Esophagus (tissue), 2 donors: ENCODE results near the gene SH2B3. TPM values are rescaled to one million over a fixed set of nuclear protein-coding genes. Genes with fewer than 3 reads are reported as not detected.

ENCODE experiments used
- H3K27ac ChIP-seq, 2 donors: one replicate each; pipeline ENCODE4 v1.5.1; 2013; ENCODE audit warnings: low read depth in 2 of 2, mild to moderate bottlenecking in 2 of 2, inconsistent platforms in 1 of 2, low read length in 1 of 2, moderate library complexity in 1 of 2
- H3K27me3 ChIP-seq, 2 donors: one replicate each; pipeline ENCODE4 v1.6.1; 2013; ENCODE audit warnings: low read length in 2 of 2, control low read depth in 1 of 2, mild to moderate bottlenecking in 1 of 2; ENCODE audit not compliant: insufficient read depth in 2 of 2, control insufficient read depth in 1 of 2
- H3K36me3 ChIP-seq, 2 donors: one replicate each; pipeline ENCODE4 v1.6.1; 2013; ENCODE audit warnings: low read length in 1 of 2; ENCODE audit not compliant: control insufficient read depth in 2 of 2, insufficient read depth in 2 of 2
- H3K4me1 ChIP-seq, 2 donors: one replicate each; pipeline ENCODE4 v1.6.1; 2013; ENCODE audit warnings: low read length in 1 of 2; ENCODE audit not compliant: control insufficient read depth in 2 of 2, insufficient read depth in 2 of 2
- H3K4me3 ChIP-seq, 2 donors: one replicate each; pipeline ENCODE4 v1.5.1; 2013; ENCODE audit warnings: low read length in 2 of 2, mild to moderate bottlenecking in 2 of 2, low read depth in 1 of 2, moderate library complexity in 1 of 2
- H3K9me3 ChIP-seq, 2 donors: one replicate each; pipeline ENCODE4 v1.6.1; 2013; ENCODE audit warnings: mild to moderate bottlenecking in 2 of 2, low read depth in 1 of 2, low read length in 1 of 2, moderate library complexity in 1 of 2; ENCODE audit not compliant: control insufficient read depth in 2 of 2, insufficient read depth in 1 of 2
- WGBS, 2 donors: extraction: QIAGEN DNeasy Blood & Tissue Kit; methylation state at CpG; one replicate each; pipeline ENCODE4 v1.1.7; 2013; 5-methylcytosine and 5-hydroxymethylcytosine counted together
- polyA plus RNA-seq, 2 donors: library from polyadenylated mRNA; stranded (reverse); fragments of 200-250 nt; gene quantifications; one replicate each; pipeline ENCODE4 v1.2.3, GENCODE V29; 2013
- donor health status: healthy with polysubstance abuse.
- donor health status: Bipolar disorder and iron deficiency.

The SH2B3 gene
- polyA plus RNA-seq, 2 donors = 0.79 to 1.8 TPM

DNA sequence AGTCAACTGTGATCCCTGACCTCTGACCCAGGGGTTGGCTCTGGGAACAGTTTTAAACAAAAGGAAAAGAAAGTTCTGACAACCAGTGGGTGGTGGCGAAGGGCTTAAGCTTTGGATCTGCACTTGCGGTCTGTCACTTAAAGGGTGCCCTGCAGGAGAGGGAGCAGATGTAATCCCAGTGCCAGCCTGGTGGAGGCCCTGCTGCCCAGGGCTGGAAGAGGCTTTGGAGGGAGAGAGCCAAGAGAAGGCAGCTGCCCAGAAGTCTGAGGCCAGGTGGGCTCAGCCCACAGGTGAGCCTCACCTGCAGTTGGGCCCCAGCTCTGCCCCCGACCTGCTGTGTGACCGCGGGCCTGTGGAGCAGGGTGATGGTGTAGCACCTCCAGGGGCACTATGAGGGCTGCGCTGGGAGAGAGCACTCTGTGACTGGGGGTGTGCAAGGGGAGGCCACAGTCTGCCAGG, 19.1 kb downstream of the SH2B3 start:
- no peaks in the 10 kb centered on the region for H3K36me3 ChIP-seq
- H3K27me3 ChIP-seq = no peaks in the 10 kb centered on the region
- WGBS, 2 donors = 86 to 94% methylated on average over 6 of the region's 6 CpGs
- H3K4me1 ChIP-seq = peaks cover 2 to 4% of the 10 kb centered on the region in 2 donors
- H3K4me3 ChIP-seq = no peak overlapping the region
- H3K9me3 ChIP-seq = no peaks in the 10 kb centered on the region
- no peak overlapping the region for H3K27ac ChIP-seq

DNA sequence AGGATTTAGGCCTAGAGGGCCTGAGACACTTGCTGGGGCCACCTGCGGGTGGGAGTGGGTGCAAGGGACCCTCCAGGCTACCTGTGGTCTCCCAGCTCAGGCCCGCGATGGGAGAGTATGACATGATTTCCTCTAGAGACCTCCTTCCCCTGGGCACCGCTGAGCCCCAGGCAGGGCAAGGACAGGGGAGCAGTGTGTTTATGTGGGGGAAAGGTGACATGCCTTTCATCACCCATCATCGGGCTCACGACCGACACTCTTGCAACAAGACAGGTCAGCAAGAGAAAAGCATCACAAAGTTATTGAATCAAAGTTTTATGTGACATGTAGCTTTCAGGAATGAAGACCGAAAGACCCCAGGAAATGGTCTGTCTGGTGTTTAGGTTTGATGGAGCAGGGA, 19.9 kb downstream of the SH2B3 start:
- WGBS, 2 donors = 76 to 77% methylated on average over 8 of the region's 8 CpGs
- Histone ChIP-seq H3K36me3 (no peaks in the 10 kb centered on the region), H3K4me3 (no peak overlapping the region), H3K27me3 (no peaks in the 10 kb centered on the region), H3K27ac (no peak overlapping the region), H3K4me1 (peaks cover 3 to 4% of the 10 kb centered on the region in 2 donors), H3K9me3 (no peaks in the 10 kb centered on the region)

GRCh38 chr12:111426344-111427185, 20.8 kb downstream of the SH2B3 start:
- no peaks in the 10 kb centered on the region for H3K9me3 ChIP-seq
- H3K36me3 ChIP-seq = no peaks in the 10 kb centered on the region
- H3K4me3 ChIP-seq = no peak overlapping the region
- no peak overlapping the region for H3K27ac ChIP-seq
- H3K27me3 ChIP-seq = no peaks in the 10 kb centered on the region
- H3K4me1 ChIP-seq = peaks cover 4 to 8% of the 10 kb centered on the region in 2 donors
- WGBS, 2 donors = 79 to 85% methylated on average over 11 of the region's 11 CpGs

DNA sequence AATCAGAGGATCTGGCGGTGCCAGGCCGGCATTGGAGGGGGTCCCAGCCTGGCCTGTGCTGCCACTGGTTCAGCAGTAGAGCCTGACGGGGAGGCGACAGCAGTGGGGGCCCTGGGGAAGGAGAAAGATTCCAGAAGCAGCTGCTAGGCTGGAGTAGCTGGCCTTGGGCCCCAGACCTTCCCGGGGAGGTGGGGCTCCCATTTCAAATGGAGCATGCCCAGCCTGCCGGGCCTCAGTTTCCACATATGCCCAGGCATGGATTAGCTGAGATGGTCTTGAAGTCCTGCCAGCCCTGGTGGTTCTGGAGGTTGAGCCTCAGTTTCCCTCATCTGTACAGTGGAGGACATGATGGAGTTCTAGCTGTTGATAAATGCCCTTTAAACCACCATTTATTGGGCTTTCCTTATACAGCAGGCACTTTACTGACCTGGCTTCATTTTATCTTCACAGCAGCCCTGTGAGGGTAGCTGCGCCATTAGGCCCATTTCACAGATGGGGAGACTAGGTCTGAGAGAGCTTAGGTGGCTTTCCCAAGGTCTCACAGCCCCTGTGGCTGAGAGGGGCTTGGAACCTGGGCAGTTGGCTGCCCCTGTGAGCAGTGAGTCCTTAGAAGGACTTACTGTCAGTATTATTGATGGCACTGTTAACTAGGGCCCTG, 21.8 kb downstream of the SH2B3 start:
- Histone ChIP-seq H3K27me3 (no peaks in the 10 kb centered on the region), H3K36me3 (no peaks in the 10 kb centered on the region), H3K4me3 (no peak overlapping the region), H3K27ac (no peak overlapping the region), H3K9me3 (no peaks in the 10 kb centered on the region), H3K4me1 (peaks cover 4 to 8% of the 10 kb centered on the region in 2 donors)
- 93 to 95% methylated on average over 7 of the region's 7 CpGs for WGBS, 2 donors

- peaks cover 4 to 8% of the 10 kb centered on the region in 2 donors for H3K4me1 ChIP-seq
- H3K36me3 ChIP-seq = no peaks in the 10 kb centered on the region
- peak overlapping the region in 1 of 2 donors; percentile 19 for H3K27ac ChIP-seq
- 81 to 84% methylated on average over 8 to 9 of the region's 9 CpGs for WGBS, 2 donors
- H3K27me3 ChIP-seq = no peaks in the 10 kb centered on the region
- H3K9me3 ChIP-seq = no peaks in the 10 kb centered on the region
- no peak overlapping the region for H3K4me3 ChIP-seq
Observed at GRCh38 chr12:111428081-111428727, 22.5 kb downstream of the SH2B3 start.

GRCh38 chr12:111428728-111429175, 23.0 kb downstream of the SH2B3 start:
- Histone ChIP-seq H3K36me3 (no peaks in the 10 kb centered on the region), H3K4me3 (no peak overlapping the region), H3K4me1 (peaks cover 4 to 8% of the 10 kb centered on the region in 2 donors), H3K27me3 (no peaks in the 10 kb centered on the region), H3K27ac (no peak overlapping the region), H3K9me3 (no peaks in the 10 kb centered on the region)
- WGBS, 2 donors = 26 to 61% methylated on average over 13 to 19 of the region's 21 CpGs

GRCh38 chr12:111429828-111430432, 24.2 kb downstream of the SH2B3 start:
- no peaks in the 10 kb centered on the region for H3K9me3 ChIP-seq
- no peaks in the 10 kb centered on the region for H3K27me3 ChIP-seq
- H3K36me3 ChIP-seq = no peaks in the 10 kb centered on the region
- WGBS, 2 donors = 49 to 63% methylated on average over 21 of the region's 21 CpGs
- H3K4me1 ChIP-seq = peaks cover 4 to 6% of the 10 kb centered on the region in 2 donors
- peak overlapping the region; percentile 66 to 69 for H3K27ac ChIP-seq
- no peak overlapping the region for H3K4me3 ChIP-seq

DNA sequence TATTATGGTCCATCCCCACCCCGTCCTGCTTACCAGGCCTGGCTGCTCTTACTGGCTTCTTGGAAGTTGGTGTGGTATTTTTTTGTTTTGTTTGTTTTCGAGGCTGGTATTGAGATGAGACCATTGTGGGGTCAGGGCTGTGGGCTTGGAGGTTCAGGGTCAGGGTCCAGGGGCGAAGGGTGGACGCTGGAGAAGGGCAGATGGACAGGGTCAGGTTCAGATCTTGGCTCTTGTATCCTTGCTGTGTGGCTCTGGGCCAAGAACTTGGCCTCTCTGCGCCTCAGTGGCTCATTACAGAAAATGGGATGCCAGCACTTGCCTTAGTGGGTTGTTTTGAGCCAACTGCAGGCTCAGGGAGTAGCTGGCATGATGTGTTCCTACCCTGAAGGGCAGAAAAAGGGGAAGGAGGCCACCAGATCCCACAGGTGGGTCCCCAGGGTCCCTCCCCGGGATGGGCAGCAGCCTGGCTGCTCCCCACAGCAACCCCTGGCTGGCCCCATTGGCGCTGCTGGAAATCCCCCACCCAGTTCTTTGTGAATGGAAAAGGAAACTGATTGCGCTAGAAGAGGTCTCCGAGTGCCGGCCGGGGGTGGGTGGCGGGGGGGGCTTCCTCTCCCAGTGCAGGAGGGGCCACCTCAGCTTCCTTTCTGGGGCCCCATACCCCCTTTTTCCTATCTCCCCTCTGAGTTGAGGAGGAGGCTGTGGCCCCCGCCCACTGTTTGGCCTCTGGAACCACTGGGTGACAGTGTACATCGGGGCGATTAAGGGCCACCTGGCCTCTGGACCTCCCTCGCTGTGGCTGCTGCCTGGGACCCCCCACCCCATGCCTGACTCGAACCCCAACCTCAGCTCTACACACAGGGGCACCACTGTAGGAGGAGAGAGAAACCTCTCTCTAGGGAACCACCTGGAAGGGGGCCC, 25.0 kb downstream of the SH2B3 start:
- peak overlapping the region; percentile 66 to 69 for H3K27ac ChIP-seq

More for the DNA sequence above, 25.0 kb downstream of the SH2B3 start:
- H3K4me3 ChIP-seq = peak overlapping the region in 1 of 2 donors; percentile 3
- H3K27me3 ChIP-seq = no peaks in the 10 kb centered on the region
- no peaks in the 10 kb centered on the region for H3K36me3 ChIP-seq
- no peaks in the 10 kb centered on the region for H3K9me3 ChIP-seq
- 38 to 46% methylated on average over 17 of the region's 17 CpGs for WGBS, 2 donors
- H3K4me1 ChIP-seq = peaks cover 5 to 7% of the 10 kb centered on the region in 2 donors
